Fibroblast of the aortic adventitia (primary cell): Measurements from ENCODE around the gene ZNRF1. TPM values are rescaled to one million over a fixed set of nuclear protein-coding genes. Genes with fewer than 3 reads are reported as not detected.

Experiments used
- DNase-seq: peaks from one replicate; pipeline ENCODE4 v3.0.0-alpha.2; 2010; ENCODE audit warnings: low read depth
- H3K4me3 ChIP-seq: 2 replicates; pipeline ENCODE4 v1.5.1; 2011; ENCODE audit warnings: low read depth, mild to moderate bottlenecking, control low read depth, low read length, moderate library complexity
- CTCF ChIP-seq: IDR thresholded peaks from 2 replicates; pipeline ENCODE4 v1.5.1; 2011; ENCODE audit warnings: mild to moderate bottlenecking, low read length, control low read depth, inconsistent platforms; ENCODE audit not compliant: insufficient read depth
- total RNA-seq: library from RNA; depleted of rRNA; stranded (reverse); fragments of >200 nt; gene quantifications from 2 replicates; pipeline ENCODE4 v1.2.3, GENCODE V29; 2012; ENCODE audit warnings: low replicate concordance

ZNRF1 gene
- total RNA-seq, 1 donor = 14.5 TPM

- H3K4me3 ChIP-seq = no peak overlapping the region
- DNase-seq = no peak
- no peak for TF ChIP-seq CTCF
Measured at GRCh38 chr16:74990832-74991231, 8.0 kb upstream of the ZNRF1 start.

GRCh38 chr16:74991268-74991592 is 7.6 kb upstream of the ZNRF1 start:
- H3K4me3 ChIP-seq = no peak overlapping the region
- no peak for DNase-seq
- no peak for TF ChIP-seq CTCF

- no peak overlapping the region for H3K4me3 ChIP-seq
- TF ChIP-seq CTCF = no peak
- DNase-seq = no peak
Measured at GRCh38 chr16:74991593-74992403, 7.0 kb upstream of the ZNRF1 start.

GRCh38 chr16:74995986-74996385 is 2.8 kb upstream of the ZNRF1 start:
- no peak for TF ChIP-seq CTCF
- DNase-seq = no peak
- no peak overlapping the region for H3K4me3 ChIP-seq

- no peak for DNase-seq
- TF ChIP-seq CTCF = no peak
Measured at GRCh38 chr16:74997042-74997491, 1.8 kb upstream of the ZNRF1 start.

GRCh38 chr16:74999219-74999608 is 390 bp downstream of the ZNRF1 start:
- TF ChIP-seq CTCF = no peak
- DNase-seq = peak; percentile 6
- H3K4me3 ChIP-seq = peak overlapping the region; percentile 77

More at GRCh38 chr16:74997042-74997491, 1.8 kb upstream of the ZNRF1 start:
- H3K4me3 ChIP-seq = no peak overlapping the region
